Left lung (tissue), 10 donors: ENCODE measurements around the gene MTR. TPM values are rescaled to one million over a fixed set of nuclear protein-coding genes. Genes with fewer than 3 reads are reported as not detected.

Experiments used
- ATAC-seq: fragments of 200-7000 bp; cut with Tn5 transposase; one replicate; pipeline ENCODE4 v1.9.1; 2020; ENCODE audit warnings: moderate library complexity
- DNase-seq, 4 donors: peaks; one replicate each; pipeline ENCODE4 v3.0.0-alpha.2; 2013 to 2020
- H3K27ac ChIP-seq, 2 donors: fragments of 200-600 bp; sonication (generic) in 1 of 2; one replicate each; pipeline versions ENCODE4 v1.5.0 to v1.8.0; 2020 to 2021
- H3K27me3 ChIP-seq, 2 donors: fragments of 200-600 bp; sonication (generic) in 1 of 2; one replicate each; pipeline versions ENCODE4 v1.5.0 to v1.8.0; 2020 to 2021
- H3K36me3 ChIP-seq, 2 donors: fragments of 200-600 bp; sonication (generic) in 1 of 2; one replicate each; pipeline versions ENCODE4 v1.5.0 to v1.8.0; 2020 to 2021
- H3K4me1 ChIP-seq, 2 donors: fragments of 200-600 bp; one replicate each; pipeline ENCODE4 v1.8.0; 2021
- H3K4me3 ChIP-seq, 2 donors: fragments of 200-600 bp; sonication (generic) in 1 of 2; one replicate each; pipeline versions ENCODE4 v1.5.0 to v1.8.0; 2020 to 2021; ENCODE audit warnings: mild to moderate bottlenecking in 1 of 2
- H3K9me3 ChIP-seq, 2 donors: fragments of 200-600 bp; sonication (generic) in 1 of 2; one replicate each; pipeline versions ENCODE4 v1.5.0 to v1.8.0; 2020 to 2021
- CTCF ChIP-seq, 2 donors: fragments of 200-600 bp; sonication (generic) in 1 of 2; IDR thresholded peaks; one replicate each; pipeline versions ENCODE4 v1.5.0 to v1.8.0; 2021; ENCODE audit warnings: antibody characterized with exemption in 2 of 2
- intact Hi-C, 2 donors: fragments of 100-400 bp; cut with DNase I; formaldehyde crosslinking; loops; one replicate each; pipeline versions ENCODE4 v1.11.2 to v1.14.2; 2022
- polyA plus RNA-seq, 6 donors: library from polyadenylated mRNA; unstranded; fragments of 120-200 nt; gene quantifications; one replicate each; pipeline ENCODE4 v1.2.1, GENCODE V29; 2013; ENCODE audit not compliant: insufficient read length in 6 of 6
- total RNA-seq, 2 donors: library from RNA; stranded (reverse); fragmentation: NEBNext Ultra II Directional; extraction: Animal tissue kit (Norgen Biotek cat#: 25700); gene quantifications; one replicate each; pipeline ENCODE4 v1.2.1, GENCODE V29; 2021
- donor health status: DM: no; HTN: yes; CAD: no.
- donor health status: DM: no; HTN: no; CAD: no.

The MTR gene
- total and polyA plus RNA-seq, 8 donors = 35.9 to 52.2 (median 42.3) TPM

GRCh38 chr1:236845830-236846229 lies 50.7 kb downstream of the MTR start:
- Histone ChIP-seq H3K36me3 (peaks cover 0 to 42% of the 10 kb centered on the region in 2 donors), H3K27me3 (no peaks in the 10 kb centered on the region), H3K9me3 (no peaks in the 10 kb centered on the region), H3K27ac (no peak overlapping the region), H3K4me1 (no peaks in the 10 kb centered on the region), H3K4me3 (no peak overlapping the region)
- intact Hi-C loops = no loop called here
- ATAC-seq (no peak), DNase-seq (no peak)
- TF ChIP-seq CTCF (IDR thresholded peaks at IDR 0.05) = no peak

GRCh38 chr1:236848274-236848923 lies 53.3 kb downstream of the MTR start:
- Histone ChIP-seq H3K4me3 (no peak overlapping the region), H3K36me3 (peaks cover 0 to 43% of the 10 kb centered on the region in 2 donors), H3K27me3 (no peaks in the 10 kb centered on the region), H3K27ac (no peak overlapping the region), H3K9me3 (no peaks in the 10 kb centered on the region), H3K4me1 (no peaks in the 10 kb centered on the region)
- no peak for DNase-seq
- intact Hi-C loops = no loop called here
- ATAC-seq = no peak
- no peak for TF ChIP-seq CTCF (IDR thresholded peaks at IDR 0.05)

GRCh38 chr1:236850077-236850979 lies 55.2 kb downstream of the MTR start:
- no peaks in the 10 kb centered on the region for H3K9me3 ChIP-seq
- no peak overlapping the region for H3K4me3 ChIP-seq
- H3K27me3 ChIP-seq = no peaks in the 10 kb centered on the region
- H3K4me1 ChIP-seq = no peaks in the 10 kb centered on the region
- intact Hi-C loops = loop anchor here in 1 of 2 donors (10.0 kb wide), 1 partner anchor 86 kb away; no protein-coding TSS in a partner anchor
- peaks cover 0 to 62% of the 10 kb centered on the region in 2 donors for H3K36me3 ChIP-seq
- H3K27ac ChIP-seq = no peak overlapping the region
- no peak for DNase-seq
- TF ChIP-seq CTCF (IDR thresholded peaks at IDR 0.05) = no peak
- ATAC-seq = no peak

- Histone ChIP-seq H3K4me3 (no peak overlapping the region), H3K36me3 (peaks cover 0 to 72% of the 10 kb centered on the region in 2 donors), H3K9me3 (no peaks in the 10 kb centered on the region), H3K27me3 (no peaks in the 10 kb centered on the region), H3K27ac (no peak overlapping the region), H3K4me1 (no peaks in the 10 kb centered on the region)
- no peak for DNase-seq
- intact Hi-C loops = loop anchor here in 1 of 2 donors (10.0 kb wide), 1 partner anchor 87 kb away; no protein-coding TSS in a partner anchor
- no peak for TF ChIP-seq CTCF (IDR thresholded peaks at IDR 0.05)
- ATAC-seq = no peak
Measured at GRCh38 chr1:236851871-236852270, 56.8 kb downstream of the MTR start.
